Measurements from ENCODE around the gene DDIT4.
A peak's percentile ranks its signal among the peaks of the same experiment; 100 is the strongest.

DNA sequence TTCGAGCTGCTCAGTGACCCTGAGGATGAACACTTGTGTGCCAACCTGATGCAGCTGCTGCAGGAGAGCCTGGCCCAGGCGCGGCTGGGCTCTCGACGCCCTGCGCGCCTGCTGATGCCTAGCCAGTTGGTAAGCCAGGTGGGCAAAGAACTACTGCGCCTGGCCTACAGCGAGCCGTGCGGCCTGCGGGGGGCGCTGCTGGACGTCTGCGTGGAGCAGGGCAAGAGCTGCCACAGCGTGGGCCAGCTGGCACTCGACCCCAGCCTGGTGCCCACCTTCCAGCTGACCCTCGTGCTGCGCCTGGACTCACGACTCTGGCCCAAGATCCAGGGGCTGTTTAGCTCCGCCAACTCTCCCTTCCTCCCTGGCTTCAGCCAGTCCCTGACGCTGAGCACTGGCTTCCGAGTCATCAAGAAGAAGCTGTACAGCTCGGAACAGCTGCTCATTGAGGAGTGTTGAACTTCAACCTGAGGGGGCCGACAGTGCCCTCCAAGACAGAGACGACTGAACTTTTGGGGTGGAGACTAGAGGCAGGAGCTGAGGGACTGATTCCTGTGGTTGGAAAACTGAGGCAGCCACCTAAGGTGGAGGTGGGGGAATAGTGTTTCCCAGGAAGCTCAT lies 1.1 kb downstream of the DDIT4 start:
- no peak for TF ChIP-seq POLR2A (IDR thresholded peaks at IDR 0.05)
- TF ChIP-seq, protein P1, sequence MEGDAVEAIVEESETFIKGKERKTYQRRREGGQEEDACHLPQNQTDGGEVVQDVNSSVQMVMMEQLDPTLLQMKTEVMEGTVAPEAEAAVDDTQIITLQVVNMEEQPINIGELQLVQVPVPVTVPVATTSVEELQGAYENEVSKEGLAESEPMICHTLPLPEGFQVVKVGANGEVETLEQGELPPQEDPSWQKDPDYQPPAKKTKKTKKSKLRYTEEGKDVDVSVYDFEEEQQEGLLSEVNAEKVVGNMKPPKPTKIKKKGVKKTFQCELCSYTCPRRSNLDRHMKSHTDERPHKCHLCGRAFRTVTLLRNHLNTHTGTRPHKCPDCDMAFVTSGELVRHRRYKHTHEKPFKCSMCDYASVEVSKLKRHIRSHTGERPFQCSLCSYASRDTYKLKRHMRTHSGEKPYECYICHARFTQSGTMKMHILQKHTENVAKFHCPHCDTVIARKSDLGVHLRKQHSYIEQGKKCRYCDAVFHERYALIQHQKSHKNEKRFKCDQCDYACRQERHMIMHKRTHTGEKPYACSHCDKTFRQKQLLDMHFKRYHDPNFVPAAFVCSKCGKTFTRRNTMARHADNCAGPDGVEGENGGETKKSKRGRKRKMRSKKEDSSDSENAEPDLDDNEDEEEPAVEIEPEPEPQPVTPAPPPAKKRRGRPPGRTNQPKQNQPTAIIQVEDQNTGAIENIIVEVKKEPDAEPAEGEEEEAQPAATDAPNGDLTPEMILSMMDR (IDR thresholded peaks at IDR 0.05), result peak in 1 of 3 donors; percentile 67

Data from lower leg skin (tissue), 3 donors.